Measurements from ENCODE around the gene KCNJ1.

GRCh38 chr11:128879817-128880216 lies 12.7 kb upstream of the KCNJ1 start:
- TF ChIP-seq CTCF (conservative IDR thresholded peaks at IDR 0.05; ENCODE audit: low read depth, low read length) (no peak), EZH2 (IDR thresholded peaks at IDR 0.05; ENCODE audit: low read length, unreplicated experiment) (no peak)
